ENCODE measurements around the gene IQCH.
"Not testable (repeated sequence)": the region's sequence is repeated elsewhere in the genome, so short reads cannot be mapped to it uniquely, and the experiment has no call there.

Gene IQCH

GRCh38 chr15:67396114-67396513 is 141.5 kb downstream of the IQCH start:
- DNase-seq (ENCODE audit: low spot score): peak; percentile 62

- DNase-seq (ENCODE audit: low spot score): no peak
These were observed 142.6 kb downstream of the IQCH start for GRCh38 chr15:67397139-67397538.

- no peak for DNase-seq (ENCODE audit: low spot score)
These were observed 145.3 kb downstream of the IQCH start for GRCh38 chr15:67399925-67400324.

- no peak for DNase-seq (ENCODE audit: low spot score)
These were observed 146.3 kb downstream of the IQCH start for GRCh38 chr15:67400890-67401289.

GRCh38 chr15:67401336-67401735 is 146.8 kb downstream of the IQCH start:
- no peak for DNase-seq (ENCODE audit: low spot score)

- DNase-seq (ENCODE audit: low spot score): no peak
These were observed 149.0 kb downstream of the IQCH start for GRCh38 chr15:67403428-67404154.

GRCh38 chr15:67405208-67406191 is 150.9 kb downstream of the IQCH start:
- DNase-seq (ENCODE audit: low spot score): no peak

- DNase-seq (ENCODE audit: low spot score): no peak
These were observed 151.8 kb downstream of the IQCH start for GRCh38 chr15:67406257-67406861.

- DNase-seq (ENCODE audit: low spot score): no peak
These were observed 153.2 kb downstream of the IQCH start for GRCh38 chr15:67407786-67408185.

- no peak for DNase-seq (ENCODE audit: low spot score)
These were observed 154.6 kb downstream of the IQCH start for GRCh38 chr15:67409175-67409574.

GRCh38 chr15:67411486-67411885 is 156.9 kb downstream of the IQCH start:
- no peak for DNase-seq (ENCODE audit: low spot score)

- no peak for DNase-seq (ENCODE audit: low spot score)
These were observed 159.3 kb downstream of the IQCH start for GRCh38 chr15:67413770-67414390.

- DNase-seq (ENCODE audit: low spot score): no peak
These were observed 160.6 kb downstream of the IQCH start for GRCh38 chr15:67415181-67415580.

GRCh38 chr15:67416891-67417290 is 162.3 kb downstream of the IQCH start:
- DNase-seq (ENCODE audit: low spot score): no peak

- DNase-seq (ENCODE audit: low spot score): no peak
These were observed 165.1 kb downstream of the IQCH start for GRCh38 chr15:67419705-67420104.

- DNase-seq (ENCODE audit: low spot score): no peak
These were observed 165.6 kb downstream of the IQCH start for GRCh38 chr15:67420137-67420536.

GRCh38 chr15:67421105-67421504 is 166.5 kb downstream of the IQCH start:
- no peak for DNase-seq (ENCODE audit: low spot score)

- DNase-seq (ENCODE audit: low spot score): no peak
These were observed 167.7 kb downstream of the IQCH start for GRCh38 chr15:67422296-67422695.

GRCh38 chr15:67433495-67434099 is 179.0 kb downstream of the IQCH start:
- peak; percentile 1 for DNase-seq (ENCODE audit: low spot score)

GRCh38 chr15:67436351-67437250 is 182.0 kb downstream of the IQCH start:
- not testable (repeated sequence) for DNase-seq (ENCODE audit: low spot score)

GRCh38 chr15:67444100-67444499 is 189.5 kb downstream of the IQCH start:
- no peak for DNase-seq (ENCODE audit: low spot score)
